HepG2 (cell line): ENCODE results near the gene AXIN2. TPM values are rescaled to one million over a fixed set of nuclear protein-coding genes. Genes with fewer than 3 reads are reported as not detected.
A peak's percentile ranks its signal among the peaks of the same experiment; 100 is the strongest.

Source experiments
- FOXA3 ChIP-seq: IDR thresholded peaks from 2 replicates; pipeline ENCODE4 v1.6.1; 2016; ENCODE audit warnings: missing genetic modification reagents, missing compliant biosample characterization
- KMT2B ChIP-seq: IDR thresholded peaks from 2 replicates; pipeline ENCODE4 v1.6.1; 2016; ENCODE audit warnings: missing genetic modification reagents, missing compliant biosample characterization
- PAF1 ChIP-seq: IDR thresholded peaks from 2 replicates; pipeline ENCODE4 v1.6.1; 2016; ENCODE audit warnings: missing genetic modification reagents, missing compliant biosample characterization
- SALL1 ChIP-seq: sonication (generic); formaldehyde crosslinking; IDR thresholded peaks from 2 replicates; pipeline ENCODE4 v1.8.0; 2022; ENCODE audit warnings: mild to moderate bottlenecking, missing genetic modification reagents
- SP5 ChIP-seq: IDR thresholded peaks from 2 replicates; pipeline ENCODE4 v1.6.1; 2016; ENCODE audit warnings: low read depth, borderline replicate concordance
- ZFP1 ChIP-seq: IDR thresholded peaks from 2 replicates; pipeline ENCODE4 v1.6.1; 2016
- ZFP36 ChIP-seq: fragments of 150-350 bp; IDR thresholded peaks from 2 replicates; pipeline ENCODE4 v1.6.1; 2018; ENCODE audit warnings: borderline replicate concordance, low read length, low read depth; ENCODE audit not compliant: partially characterized antibody
- ZNF501 ChIP-seq: sonication (generic); formaldehyde crosslinking; IDR thresholded peaks from 2 replicates; pipeline ENCODE4 v1.5.1; 2020; ENCODE audit warnings: mild to moderate bottlenecking, moderate library complexity, missing genetic modification reagents
- ZNF629 ChIP-seq: sonication (generic); formaldehyde crosslinking; conservative IDR thresholded peaks from 2 replicates; pipeline ENCODE4 v1.5.0; 2020; ENCODE audit warnings: missing genetic modification reagents
- polyA plus RNA-seq, 8 experiments: library from polyadenylated mRNA; depleted of rRNA in 3 of 8; stranded (reverse) in 7 of 8; unstranded in 1 of 8; fragments of >200 nt; fragmentation: Illumina TruSeq in 4 of 8; extraction: Trizol in 4 of 8; gene quantifications; 2 replicates each; pipeline versions ENCODE4 v1.2.1 to v1.2.3, GENCODE V29; 2011 to 2016; ENCODE audit warnings: low read depth in 4 of 8, missing spikeins in 1 of 8, mixed read lengths in 1 of 8; ENCODE audit not compliant: insufficient read depth in 1 of 8
- total RNA-seq, 5 experiments: library from RNA; depleted of rRNA; stranded (reverse); fragments of >200 nt; fragmentation: Illumina TruSeq; extraction: Trizol; gene quantifications; 2 replicates each; pipeline ENCODE4 v1.2.3, GENCODE V29; 2016; ENCODE audit warnings: low read depth in 1 of 5
- TF ChIP-seq, protein P1 (sequence below): sonication (generic); formaldehyde crosslinking; IDR thresholded peaks from 2 replicates; pipeline ENCODE4 v1.4.0; 2020; ENCODE audit warnings: missing genetic modification reagents, borderline replicate concordance
- TF ChIP-seq, protein P2 (sequence below): sonication (generic); formaldehyde crosslinking; IDR thresholded peaks from 2 replicates; pipeline ENCODE4 v1.9.0; 2021; ENCODE audit warnings: missing genetic modification reagents, mild to moderate bottlenecking, borderline replicate concordance
- TF ChIP-seq, protein P3 (sequence below), 2 experiments: sonication (generic) in 1 of 2; formaldehyde crosslinking in 1 of 2; IDR thresholded peaks; 2 replicates each; pipeline versions ENCODE4 v1.4.0 to v1.6.1; 2016 to 2020; ENCODE audit warnings: borderline replicate concordance in 1 of 2, low read depth in 1 of 2, mild to moderate bottlenecking in 1 of 2, missing genetic modification reagents in 1 of 2
- TF ChIP-seq, protein P4 (sequence below): sonication (generic); formaldehyde crosslinking; conservative IDR thresholded peaks from 2 replicates; pipeline ENCODE4 v1.4.0; 2020; ENCODE audit warnings: missing genetic modification reagents
- TF ChIP-seq, protein P5 (sequence below): sonication (generic); formaldehyde crosslinking; IDR thresholded peaks from 2 replicates; pipeline ENCODE4 v1.4.0; 2020; ENCODE audit warnings: missing genetic modification reagents

AXIN2 gene
- total and polyA plus RNA-seq, 2 of the 13 experiments (the other 11 are each of a cell fraction or from before 2014, with no cell fraction given): 58.6 to 63.4 TPM

DNA sequence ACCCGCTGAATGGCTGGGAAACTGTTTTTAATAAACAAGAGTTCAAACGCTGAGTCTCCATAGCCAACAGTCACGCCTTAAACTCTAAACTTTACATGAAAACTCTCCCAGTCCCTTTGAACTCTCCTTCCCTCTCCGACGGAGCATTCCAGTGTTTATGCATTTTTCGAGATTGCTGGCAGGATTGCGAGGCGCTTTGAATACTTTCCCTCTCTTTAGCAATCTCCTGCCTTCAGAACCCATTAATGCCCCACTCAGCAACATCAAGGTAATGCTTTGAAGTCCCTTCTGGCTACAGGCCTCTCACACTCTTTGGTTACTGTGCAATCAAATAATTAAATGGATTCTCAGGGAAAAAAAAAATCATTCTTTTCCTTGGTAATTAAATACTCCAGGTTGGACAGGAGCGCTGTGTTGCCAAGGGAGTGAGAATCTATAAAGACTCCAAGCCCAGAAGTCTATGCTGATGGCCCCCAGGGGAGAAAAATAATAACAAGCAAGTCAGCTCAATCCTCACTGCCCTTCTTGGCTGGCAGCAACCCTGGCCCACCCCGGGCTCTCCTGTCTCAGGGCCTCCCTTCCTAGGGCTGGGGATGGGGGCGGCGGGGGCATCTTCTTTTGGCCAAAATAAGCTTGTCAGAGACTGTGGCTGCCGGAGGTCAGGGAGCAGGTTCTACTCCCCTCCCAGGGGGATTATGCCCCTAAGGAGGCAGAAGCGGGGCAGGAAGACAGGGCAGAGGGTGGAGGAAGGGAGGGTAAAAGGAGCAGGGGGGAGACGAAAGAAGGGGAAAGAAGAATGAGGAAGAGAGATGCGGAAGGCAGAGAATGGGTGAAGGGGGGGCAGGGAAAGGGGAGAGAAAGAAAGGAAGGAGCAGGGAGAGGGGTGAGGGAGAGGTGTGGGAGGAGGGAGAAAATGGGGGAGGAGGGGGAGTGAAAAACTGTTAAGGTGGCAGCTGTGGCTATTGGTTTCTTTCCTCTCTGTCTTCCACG lies 45.2 kb downstream of the AXIN2 start (continued):
- TF ChIP-seq, protein P1, sequence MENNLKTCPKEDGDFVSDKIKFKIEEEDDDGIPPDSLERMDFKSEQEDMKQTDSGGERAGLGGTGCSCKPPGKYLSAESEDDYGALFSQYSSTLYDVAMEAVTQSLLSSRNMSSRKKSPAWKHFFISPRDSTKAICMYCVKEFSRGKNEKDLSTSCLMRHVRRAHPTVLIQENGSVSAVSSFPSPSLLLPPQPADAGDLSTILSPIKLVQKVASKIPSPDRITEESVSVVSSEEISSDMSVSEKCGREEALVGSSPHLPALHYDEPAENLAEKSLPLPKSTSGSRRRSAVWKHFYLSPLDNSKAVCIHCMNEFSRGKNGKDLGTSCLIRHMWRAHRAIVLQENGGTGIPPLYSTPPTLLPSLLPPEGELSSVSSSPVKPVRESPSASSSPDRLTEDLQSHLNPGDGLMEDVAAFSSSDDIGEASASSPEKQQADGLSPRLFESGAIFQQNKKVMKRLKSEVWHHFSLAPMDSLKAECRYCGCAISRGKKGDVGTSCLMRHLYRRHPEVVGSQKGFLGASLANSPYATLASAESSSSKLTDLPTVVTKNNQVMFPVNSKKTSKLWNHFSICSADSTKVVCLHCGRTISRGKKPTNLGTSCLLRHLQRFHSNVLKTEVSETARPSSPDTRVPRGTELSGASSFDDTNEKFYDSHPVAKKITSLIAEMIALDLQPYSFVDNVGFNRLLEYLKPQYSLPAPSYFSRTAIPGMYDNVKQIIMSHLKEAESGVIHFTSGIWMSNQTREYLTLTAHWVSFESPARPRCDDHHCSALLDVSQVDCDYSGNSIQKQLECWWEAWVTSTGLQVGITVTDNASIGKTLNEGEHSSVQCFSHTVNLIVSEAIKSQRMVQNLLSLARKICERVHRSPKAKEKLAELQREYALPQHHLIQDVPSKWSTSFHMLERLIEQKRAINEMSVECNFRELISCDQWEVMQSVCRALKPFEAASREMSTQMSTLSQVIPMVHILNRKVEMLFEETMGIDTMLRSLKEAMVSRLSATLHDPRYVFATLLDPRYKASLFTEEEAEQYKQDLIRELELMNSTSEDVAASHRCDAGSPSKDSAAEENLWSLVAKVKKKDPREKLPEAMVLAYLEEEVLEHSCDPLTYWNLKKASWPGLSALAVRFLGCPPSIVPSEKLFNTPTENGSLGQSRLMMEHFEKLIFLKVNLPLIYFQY: no peak
- TF ChIP-seq ZFP36: no peak
- TF ChIP-seq, protein P2, sequence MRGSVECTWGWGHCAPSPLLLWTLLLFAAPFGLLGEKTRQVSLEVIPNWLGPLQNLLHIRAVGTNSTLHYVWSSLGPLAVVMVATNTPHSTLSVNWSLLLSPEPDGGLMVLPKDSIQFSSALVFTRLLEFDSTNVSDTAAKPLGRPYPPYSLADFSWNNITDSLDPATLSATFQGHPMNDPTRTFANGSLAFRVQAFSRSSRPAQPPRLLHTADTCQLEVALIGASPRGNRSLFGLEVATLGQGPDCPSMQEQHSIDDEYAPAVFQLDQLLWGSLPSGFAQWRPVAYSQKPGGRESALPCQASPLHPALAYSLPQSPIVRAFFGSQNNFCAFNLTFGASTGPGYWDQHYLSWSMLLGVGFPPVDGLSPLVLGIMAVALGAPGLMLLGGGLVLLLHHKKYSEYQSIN (CRISPR knock-in tag): no peak
- peak; percentile 42 for TF ChIP-seq SALL1 (CRISPR knock-in tag)
- TF ChIP-seq ZNF629 (CRISPR knock-in tag): peak; percentile 65; the same call in 1 of the 2 replicates
- TF ChIP-seq KMT2B (CRISPR knock-in tag): 0 out of 2 replicates have a peak, but pooled peaks have one; percentile 26
- 0 out of 2 replicates have a peak, but pooled peaks have one; percentile 36 for TF ChIP-seq ZFP1 (CRISPR knock-in tag)
- peak; percentile 46; the same call in 1 of the 2 replicates for TF ChIP-seq FOXA3
- TF ChIP-seq, protein P3, sequence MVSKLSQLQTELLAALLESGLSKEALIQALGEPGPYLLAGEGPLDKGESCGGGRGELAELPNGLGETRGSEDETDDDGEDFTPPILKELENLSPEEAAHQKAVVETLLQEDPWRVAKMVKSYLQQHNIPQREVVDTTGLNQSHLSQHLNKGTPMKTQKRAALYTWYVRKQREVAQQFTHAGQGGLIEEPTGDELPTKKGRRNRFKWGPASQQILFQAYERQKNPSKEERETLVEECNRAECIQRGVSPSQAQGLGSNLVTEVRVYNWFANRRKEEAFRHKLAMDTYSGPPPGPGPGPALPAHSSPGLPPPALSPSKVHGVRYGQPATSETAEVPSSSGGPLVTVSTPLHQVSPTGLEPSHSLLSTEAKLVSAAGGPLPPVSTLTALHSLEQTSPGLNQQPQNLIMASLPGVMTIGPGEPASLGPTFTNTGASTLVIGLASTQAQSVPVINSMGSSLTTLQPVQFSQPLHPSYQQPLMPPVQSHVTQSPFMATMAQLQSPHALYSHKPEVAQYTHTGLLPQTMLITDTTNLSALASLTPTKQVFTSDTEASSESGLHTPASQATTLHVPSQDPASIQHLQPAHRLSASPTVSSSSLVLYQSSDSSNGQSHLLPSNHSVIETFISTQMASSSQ (IDR thresholded peaks at IDR 0.05; ENCODE audit: low read depth): peak; percentile 46
- TF ChIP-seq, protein P3 (CRISPR knock-in tag; IDR thresholded peaks at IDR 0.05; ENCODE audit: borderline replicate concordance): 0 out of 2 replicates have a peak, but pooled peaks have one; percentile 51
- TF ChIP-seq, protein P4, sequence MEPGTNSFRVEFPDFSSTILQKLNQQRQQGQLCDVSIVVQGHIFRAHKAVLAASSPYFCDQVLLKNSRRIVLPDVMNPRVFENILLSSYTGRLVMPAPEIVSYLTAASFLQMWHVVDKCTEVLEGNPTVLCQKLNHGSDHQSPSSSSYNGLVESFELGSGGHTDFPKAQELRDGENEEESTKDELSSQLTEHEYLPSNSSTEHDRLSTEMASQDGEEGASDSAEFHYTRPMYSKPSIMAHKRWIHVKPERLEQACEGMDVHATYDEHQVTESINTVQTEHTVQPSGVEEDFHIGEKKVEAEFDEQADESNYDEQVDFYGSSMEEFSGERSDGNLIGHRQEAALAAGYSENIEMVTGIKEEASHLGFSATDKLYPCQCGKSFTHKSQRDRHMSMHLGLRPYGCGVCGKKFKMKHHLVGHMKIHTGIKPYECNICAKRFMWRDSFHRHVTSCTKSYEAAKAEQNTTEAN (CRISPR knock-in tag): peak; percentile 84; the same call in 1 of the 2 replicates
- no peak for TF ChIP-seq ZNF501 (CRISPR knock-in tag)
- peak; percentile 43; the same call in 1 of the 2 replicates for TF ChIP-seq SP5 (CRISPR knock-in tag)
- TF ChIP-seq PAF1 (CRISPR knock-in tag): no peak
- TF ChIP-seq, protein P5, sequence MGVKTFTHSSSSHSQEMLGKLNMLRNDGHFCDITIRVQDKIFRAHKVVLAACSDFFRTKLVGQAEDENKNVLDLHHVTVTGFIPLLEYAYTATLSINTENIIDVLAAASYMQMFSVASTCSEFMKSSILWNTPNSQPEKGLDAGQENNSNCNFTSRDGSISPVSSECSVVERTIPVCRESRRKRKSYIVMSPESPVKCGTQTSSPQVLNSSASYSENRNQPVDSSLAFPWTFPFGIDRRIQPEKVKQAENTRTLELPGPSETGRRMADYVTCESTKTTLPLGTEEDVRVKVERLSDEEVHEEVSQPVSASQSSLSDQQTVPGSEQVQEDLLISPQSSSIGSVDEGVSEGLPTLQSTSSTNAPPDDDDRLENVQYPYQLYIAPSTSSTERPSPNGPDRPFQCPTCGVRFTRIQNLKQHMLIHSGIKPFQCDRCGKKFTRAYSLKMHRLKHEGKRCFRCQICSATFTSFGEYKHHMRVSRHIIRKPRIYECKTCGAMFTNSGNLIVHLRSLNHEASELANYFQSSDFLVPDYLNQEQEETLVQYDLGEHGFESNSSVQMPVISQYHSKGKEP (CRISPR knock-in tag): no peak
